ENCODE data around the gene CEP164. TPM values are rescaled to one million over a fixed set of nuclear protein-coding genes. Genes with fewer than 3 reads are reported as not detected.

The CEP164 gene
- total and polyA plus RNA-seq, 9 of the 15 experiments (the other 6 are each of a cell fraction or from before 2014, with no cell fraction given) = 2.1 to 16.5 (median 10.4) TPM

DNA sequence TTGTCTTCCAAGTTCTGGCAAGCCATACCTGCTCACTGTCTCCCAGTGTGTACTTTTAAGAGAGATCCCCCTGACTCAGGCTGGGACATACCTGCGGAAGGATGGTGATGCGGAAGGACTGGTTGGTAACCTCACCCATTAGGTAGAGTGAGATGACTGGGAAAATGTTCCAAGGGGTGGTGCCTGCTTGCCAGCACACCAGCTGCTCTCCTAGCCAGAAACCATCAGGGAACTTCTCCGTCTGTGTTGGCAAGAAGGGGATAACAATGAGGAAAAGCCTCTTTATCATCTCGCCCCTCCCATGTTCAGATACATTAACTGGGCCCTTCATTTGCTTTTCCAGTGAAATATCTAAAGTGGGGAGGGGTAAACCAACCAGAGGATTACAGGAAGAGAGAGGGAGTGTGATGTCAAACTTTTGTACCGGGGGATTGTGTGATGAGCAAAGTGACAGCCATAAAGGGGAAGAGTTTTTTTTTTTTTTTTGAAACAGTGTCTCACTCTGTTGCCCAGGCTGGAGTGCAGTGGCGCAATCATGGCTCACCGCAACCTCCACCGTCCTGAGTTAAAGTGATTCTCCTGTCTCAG lies 36.8 kb upstream of the CEP164 start, which contains the start of gene BACE1-AS:
TSS of gene BACE1-AS (plus strand) at position 538 of the 588 bp plus-strand sequence.
- Histone ChIP-seq H3K9me1 (ENCODE audit: control insufficient read depth, insufficient read depth, low read length) (no peaks in the 10 kb centered on the region), H3K4me3 (no peak within 1 kb of the TSS), H3K4me1 (replicated peaks in 1 of 2; ENCODE audit: control insufficient read depth in 2 of 2, insufficient read depth in 2 of 2, low read length in 2 of 2) (no peaks in the 10 kb centered on the region), H3K9ac (ENCODE audit: insufficient read depth in 1 of 2, low read depth in 2 of 2, low read length in 2 of 2) (no peak within 1 kb of the TSS), H3K27me3 (ENCODE audit: control insufficient read depth in 2 of 2, insufficient read depth in 2 of 2, low read length in 2 of 2) (no peaks in the 10 kb centered on the region), H3K79me2 (ENCODE audit: control insufficient read depth, insufficient read depth, low read length) (no peaks in the 10 kb centered on the region), H3K4me2 (ENCODE audit: insufficient read depth, low read length) (no peak within 1 kb of the TSS), H3K27ac (ENCODE audit: extremely low read depth, low read depth, low read length) (no peak within 1 kb of the TSS), H3K9me3 (replicated peaks; ENCODE audit: control insufficient read depth, insufficient read depth, low read depth, low read length) (no peaks in the 10 kb centered on the region), H2AFZ (ENCODE audit: low read depth, low read length) (no peak within 1 kb of the TSS), H3K36me3 (ENCODE audit: control insufficient read depth, insufficient read depth, low read length) (peaks cover 16% of the 10 kb centered on the region; the same call in 2 of the 3 replicates), H4K20me1 (replicated peaks; ENCODE audit: control insufficient read depth, insufficient read depth, low read length) (peaks cover 1% of the 10 kb centered on the region; the same call in 1 of the 2 replicates)
- intact Hi-C loops (cut with micrococcal nuclease) = no loop called here
- POLR2A ChIA-PET = interaction anchor here (1.1 kb wide), 1 partner anchor 18 kb away, joined by 3 read pairs; no protein-coding TSS in a partner anchor
- TF ChIP-seq SRSF3 (IDR thresholded peaks at IDR 0.05; ENCODE audit: insufficient read depth, low read length) (no peak), POLR2AphosphoS2 (IDR thresholded peaks at IDR 0.05; ENCODE audit: low read length) (no peak), POLR3G (IDR thresholded peaks at IDR 0.05; ENCODE audit: extremely low read depth, insufficient read length, insufficient replicate concordance) (no peak), POLR2AphosphoS5 (IDR thresholded peaks at IDR 0.05; ENCODE audit: control insufficient read depth, insufficient read depth, low read depth, low read length) (no peak), SLC30A9 (CRISPR knock-in tag; IDR thresholded peaks at IDR 0.05) (no peak), ZBTB8A (IDR thresholded peaks at IDR 0.05; ENCODE audit: partially characterized antibody) (no peak), ZNF197 (CRISPR knock-in tag; IDR thresholded peaks at IDR 0.05; ENCODE audit: low read depth) (no peak), ZBED1 (IDR thresholded peaks at IDR 0.05) (no peak), TAF15 (IDR thresholded peaks at IDR 0.05; ENCODE audit: low read depth, low read length) (no peak), ELF2 (CRISPR knock-in tag; IDR thresholded peaks at IDR 0.05) (no peak), JUN (IDR thresholded peaks at IDR 0.05; ENCODE audit: borderline replicate concordance, low read depth, low read length) (no peak), JUN (CRISPR knock-in tag; IDR thresholded peaks at IDR 0.05; ENCODE audit: borderline replicate concordance) (no peak), ZNF408 (CRISPR knock-in tag; IDR thresholded peaks at IDR 0.05; ENCODE audit: low read depth) (no peak)
- TF ChIP-seq, protein P1, sequence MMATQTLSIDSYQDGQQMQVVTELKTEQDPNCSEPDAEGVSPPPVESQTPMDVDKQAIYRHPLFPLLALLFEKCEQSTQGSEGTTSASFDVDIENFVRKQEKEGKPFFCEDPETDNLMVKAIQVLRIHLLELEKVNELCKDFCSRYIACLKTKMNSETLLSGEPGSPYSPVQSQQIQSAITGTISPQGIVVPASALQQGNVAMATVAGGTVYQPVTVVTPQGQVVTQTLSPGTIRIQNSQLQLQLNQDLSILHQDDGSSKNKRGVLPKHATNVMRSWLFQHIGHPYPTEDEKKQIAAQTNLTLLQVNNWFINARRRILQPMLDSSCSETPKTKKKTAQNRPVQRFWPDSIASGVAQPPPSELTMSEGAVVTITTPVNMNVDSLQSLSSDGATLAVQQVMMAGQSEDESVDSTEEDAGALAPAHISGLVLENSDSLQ (IDR thresholded peaks at IDR 0.05) = no peak
- TF ChIP-seq, protein P2, sequence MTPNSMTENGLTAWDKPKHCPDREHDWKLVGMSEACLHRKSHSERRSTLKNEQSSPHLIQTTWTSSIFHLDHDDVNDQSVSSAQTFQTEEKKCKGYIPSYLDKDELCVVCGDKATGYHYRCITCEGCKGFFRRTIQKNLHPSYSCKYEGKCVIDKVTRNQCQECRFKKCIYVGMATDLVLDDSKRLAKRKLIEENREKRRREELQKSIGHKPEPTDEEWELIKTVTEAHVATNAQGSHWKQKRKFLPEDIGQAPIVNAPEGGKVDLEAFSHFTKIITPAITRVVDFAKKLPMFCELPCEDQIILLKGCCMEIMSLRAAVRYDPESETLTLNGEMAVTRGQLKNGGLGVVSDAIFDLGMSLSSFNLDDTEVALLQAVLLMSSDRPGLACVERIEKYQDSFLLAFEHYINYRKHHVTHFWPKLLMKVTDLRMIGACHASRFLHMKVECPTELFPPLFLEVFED (CRISPR knock-in tag; conservative IDR thresholded peaks at IDR 0.05) = no peak
- no TSS peak for BruUV-seq (replicated peaks)
- ATAC-seq (no peak), FAIRE-seq (no peak), DNase-seq (ENCODE audit: extremely low read depth in 1 of 4, low spot score in 3 of 4) (no peak)
- CTCF ChIA-PET (ENCODE audit: low intra/inter-chr PET ratio) = no interaction called here
- WGBS (ENCODE audit: insufficient coverage, low coverage, missing lambda C conversion rate) = 77% methylated on average over 8 of the region's 8 CpGs
- in situ Hi-C loops (cut with MboI) = no loop called here
